ENCODE data around the gene CSMD2. TPM values are rescaled to one million over a fixed set of nuclear protein-coding genes. Genes with fewer than 3 reads are reported as not detected.

CSMD2 gene
- total RNA-seq, 8 experiments from 2014 or later: 0.32 to 50.0 (median 1.2) TPM

- ATAC-seq (replicated peaks in 6 of 8): peak in 4 of 8 experiments; percentile 20 to 80 (median 66)
- in situ Hi-C loops (cut with MboI; ENCODE audit: low pct_unique_long_range_greater_than_20kb in 2 of 9, low sequenced_read_pairs in 9 of 9, unreplicated experiment in 9 of 9): no loop called here
- Histone ChIP-seq H3K4me1 (replicated peaks in 1 of 2) (no peaks in the 10 kb centered on the region), H3K4me3 (no peak overlapping the region), H3K27ac (no peak overlapping the region)
- 20 to 79% (median 49%) methylated on average over 1 to 2 of the region's 2 CpGs; no CpG with 5 or more reads in 6 of the 10 experiments for WGBS, 10 experiments
Measured at GRCh38 chr1:33683913-33684312, 481.1 kb downstream of the CSMD2 start.

- WGBS, 10 experiments: 16 to 100% (median 20%) methylated on average over 1 to 2 of the region's 2 CpGs; no CpG with 5 or more reads in 3 of the 10 experiments
- no peaks in the 10 kb centered on the region for H3K4me1 ChIP-seq (replicated peaks in 1 of 2)
- H3K27ac ChIP-seq: no peak overlapping the region
- H3K4me3 ChIP-seq: no peak overlapping the region
- no peak for ATAC-seq (replicated peaks in 6 of 8)
- in situ Hi-C loops (cut with MboI; ENCODE audit: low pct_unique_long_range_greater_than_20kb in 2 of 9, low sequenced_read_pairs in 9 of 9, unreplicated experiment in 9 of 9): no loop called here
Measured at GRCh38 chr1:33682371-33682770, 482.7 kb downstream of the CSMD2 start.

- no peaks in the 10 kb centered on the region for H3K4me1 ChIP-seq (replicated peaks in 1 of 2)
- no peak overlapping the region for H3K4me3 ChIP-seq
- in situ Hi-C loops (cut with MboI; ENCODE audit: low pct_unique_long_range_greater_than_20kb in 2 of 9, low sequenced_read_pairs in 9 of 9, unreplicated experiment in 9 of 9): no loop called here
- WGBS, 10 experiments: 69 to 100% (median 88%) methylated on average over 1 to 7 of the region's 7 CpGs; no CpG with 5 or more reads in 1 of the 10 experiments
- no peak overlapping the region for H3K27ac ChIP-seq
- no peak for ATAC-seq (replicated peaks in 6 of 8)
Measured at GRCh38 chr1:33680281-33680840, 484.7 kb downstream of the CSMD2 start.

GRCh38 chr1:33670567-33670966, 494.5 kb downstream of the CSMD2 start:
- in situ Hi-C loops (cut with MboI; ENCODE audit: low pct_unique_long_range_greater_than_20kb in 2 of 9, low sequenced_read_pairs in 9 of 9, unreplicated experiment in 9 of 9): no loop called here
- H3K4me3 ChIP-seq: no peak overlapping the region
- 55 to 86% (median 80%) methylated on average over 1 of the region's 1 CpG; no CpG with 5 or more reads in 4 of the 10 experiments for WGBS, 10 experiments
- H3K4me1 ChIP-seq (replicated peaks in 1 of 2): no peaks in the 10 kb centered on the region
- no peak overlapping the region for H3K27ac ChIP-seq
- ATAC-seq (replicated peaks in 6 of 8): no peak

GRCh38 chr1:33668695-33669094, 496.3 kb downstream of the CSMD2 start:
- 0 to 89% (median 69%) methylated on average over 1 to 3 of the region's 3 CpGs for WGBS, 10 experiments
- no peaks in the 10 kb centered on the region for H3K4me1 ChIP-seq (replicated peaks in 1 of 2)
- in situ Hi-C loops (cut with MboI; ENCODE audit: low pct_unique_long_range_greater_than_20kb in 2 of 9, low sequenced_read_pairs in 9 of 9, unreplicated experiment in 9 of 9): no loop called here
- no peak overlapping the region for H3K27ac ChIP-seq
- ATAC-seq (replicated peaks in 6 of 8): peak in 3 of 8 experiments; percentile 88 to 98 (median 91)
- no peak overlapping the region for H3K4me3 ChIP-seq

GRCh38 chr1:33667386-33668282, 497.4 kb downstream of the CSMD2 start:
- Histone ChIP-seq H3K4me1 (replicated peaks in 1 of 2) (no peaks in the 10 kb centered on the region), H3K4me3 (no peak overlapping the region), H3K27ac (no peak overlapping the region)
- in situ Hi-C loops (cut with MboI; ENCODE audit: low pct_unique_long_range_greater_than_20kb in 2 of 9, low sequenced_read_pairs in 9 of 9, unreplicated experiment in 9 of 9): no loop called here
- ATAC-seq (replicated peaks in 6 of 8): peak in 4 of 8 experiments; percentile 23 to 63 (median 54)
- 20 to 84% (median 53%) methylated on average over 2 to 13 of the region's 14 CpGs; no CpG with 5 or more reads in 1 of the 10 experiments for WGBS, 10 experiments

GRCh38 chr1:33666616-33667015, 498.4 kb downstream of the CSMD2 start:
- in situ Hi-C loops (cut with MboI; ENCODE audit: low pct_unique_long_range_greater_than_20kb in 2 of 9, low sequenced_read_pairs in 9 of 9, unreplicated experiment in 9 of 9): no loop called here
- H3K4me1 ChIP-seq (replicated peaks in 1 of 2): peaks cover 8% of the 10 kb centered on the region in 2 donors
- no peak overlapping the region for H3K4me3 ChIP-seq
- ATAC-seq (replicated peaks in 6 of 8): no peak
- no peak overlapping the region for H3K27ac ChIP-seq
- 90 to 100% (median 95%) methylated on average over 1 to 5 of the region's 5 CpGs; no CpG with 5 or more reads in 4 of the 10 experiments for WGBS, 10 experiments

GRCh38 chr1:33661811-33662454, 503.1 kb downstream of the CSMD2 start:
- in situ Hi-C loops (cut with MboI; ENCODE audit: low pct_unique_long_range_greater_than_20kb in 2 of 9, low sequenced_read_pairs in 9 of 9, unreplicated experiment in 9 of 9): no loop called here
- Histone ChIP-seq H3K4me3 (no peak overlapping the region), H3K27ac (no peak overlapping the region), H3K4me1 (replicated peaks in 1 of 2) (peaks cover 10 to 11% of the 10 kb centered on the region in 2 donors)
- WGBS, 10 experiments: 0 to 75% (median 29%) methylated on average over 1 to 6 of the region's 6 CpGs; no CpG with 5 or more reads in 2 of the 10 experiments
- ATAC-seq (replicated peaks in 6 of 8): peak; percentile 82 to 99 (median 96)

- H3K4me3 ChIP-seq: no peak overlapping the region
- peaks cover 10 to 11% of the 10 kb centered on the region in 2 donors for H3K4me1 ChIP-seq (replicated peaks in 1 of 2)
- ATAC-seq (replicated peaks in 6 of 8): peak in 3 of 8 experiments; percentile 65 to 78 (median 65)
- in situ Hi-C loops (cut with MboI; ENCODE audit: low pct_unique_long_range_greater_than_20kb in 2 of 9, low sequenced_read_pairs in 9 of 9, unreplicated experiment in 9 of 9): no loop called here
- no peak overlapping the region for H3K27ac ChIP-seq
- WGBS, 10 experiments: 0 to 92% (median 83%) methylated on average over 2 to 8 of the region's 8 CpGs
Measured at GRCh38 chr1:33660956-33661355, 504.1 kb downstream of the CSMD2 start.

GRCh38 chr1:33660244-33660643, 504.8 kb downstream of the CSMD2 start:
- 11 to 100% (median 88%) methylated on average over 1 to 5 of the region's 5 CpGs; no CpG with 5 or more reads in 2 of the 10 experiments for WGBS, 10 experiments
- in situ Hi-C loops (cut with MboI; ENCODE audit: low pct_unique_long_range_greater_than_20kb in 2 of 9, low sequenced_read_pairs in 9 of 9, unreplicated experiment in 9 of 9): no loop called here
- Histone ChIP-seq H3K4me1 (replicated peaks in 1 of 2) (peaks cover 10 to 11% of the 10 kb centered on the region in 2 donors), H3K27ac (no peak overlapping the region), H3K4me3 (no peak overlapping the region)
- no peak for ATAC-seq (replicated peaks in 6 of 8)

GRCh38 chr1:33659641-33660040, 505.4 kb downstream of the CSMD2 start:
- ATAC-seq (replicated peaks in 6 of 8): no peak
- no peak overlapping the region for H3K27ac ChIP-seq
- WGBS, 10 experiments: 82 to 100% (median 94%) methylated on average over 1 to 4 of the region's 4 CpGs; no CpG with 5 or more reads in 1 of the 10 experiments
- no peak overlapping the region for H3K4me3 ChIP-seq
- H3K4me1 ChIP-seq (replicated peaks in 1 of 2): peaks cover 10 to 11% of the 10 kb centered on the region in 2 donors
- in situ Hi-C loops (cut with MboI; ENCODE audit: low pct_unique_long_range_greater_than_20kb in 2 of 9, low sequenced_read_pairs in 9 of 9, unreplicated experiment in 9 of 9): no loop called here

GRCh38 chr1:33657833-33658232, 507.2 kb downstream of the CSMD2 start:
- no peak for ATAC-seq (replicated peaks in 6 of 8)
- H3K4me3 ChIP-seq: no peak overlapping the region
- 82 to 100% (median 90%) methylated on average over 1 to 5 of the region's 12 CpGs; no CpG with 5 or more reads in 5 of the 10 experiments for WGBS, 10 experiments
- peaks cover 10 to 11% of the 10 kb centered on the region in 2 donors for H3K4me1 ChIP-seq (replicated peaks in 1 of 2)
- no peak overlapping the region for H3K27ac ChIP-seq
- in situ Hi-C loops (cut with MboI; ENCODE audit: low pct_unique_long_range_greater_than_20kb in 2 of 9, low sequenced_read_pairs in 9 of 9, unreplicated experiment in 9 of 9): no loop called here

Measured in motor neuron (in vitro differentiated cells).